GM12878 (cell line): ENCODE results near the gene LMF2. TPM values are rescaled to one million over a fixed set of nuclear protein-coding genes. Genes with fewer than 3 reads are reported as not detected.

ENCODE experiments used
- ATAC-seq: fragments of 200-7000 bp; cut with Tn5 transposase; 3 replicates; pipeline ENCODE4 v1.9.1; 2020; ENCODE audit warnings: mild to moderate bottlenecking, moderate library complexity
- BruUV-seq: library from RNA; stranded (reverse); fragments of 400-500 nt; replicated peaks from 2 replicates; lab custom pipeline; 2021; lab: Mats Ljungman, UMichigan
- CTCF ChIA-PET: fragments of 300-600 bp; sonication (Branson Sonifier 250); formaldehyde crosslinking; extraction: SDS; loops from one replicate; lab custom pipeline; 2021; ENCODE audit warnings: inconsistent platforms; lab: Yijun Ruan, JAX
- POLR2A ChIA-PET: fragments of 350-600 bp; formaldehyde crosslinking; extraction: SDS; loops from one replicate; lab custom pipeline; 2021; ENCODE audit warnings: inconsistent platforms; lab: Charles Lee
- RAD21 ChIA-PET: fragments of 300-600 bp; sonication (Branson Sonifier 250); formaldehyde crosslinking; loops from one replicate; lab custom pipeline; 2023; ENCODE audit warnings: antibody characterized with exemption; ENCODE audit not compliant: unreplicated experiment; lab: Charles Lee
- SMC1A ChIA-PET: fragments of 300-600 bp; sonication (Branson Sonifier 250); formaldehyde crosslinking; loops from one replicate; lab custom pipeline; 2023; ENCODE audit not compliant: unreplicated experiment, uncharacterized antibody; lab: Charles Lee
- DNase-seq: peaks from one replicate; pipeline ENCODE4 v3.0.0-alpha.2; 2011; ENCODE audit warnings: low read depth, low spot score
- FAIRE-seq: peaks from 3 replicates; lab custom pipeline; 2011; peaks lifted over from hg19 to GRCh38; lab: Jason Lieb, UNC
- H2AFZ ChIP-seq: 2 replicates; pipeline ENCODE4 v1.6.0; 2011; ENCODE audit warnings: low read depth, low read length, control low read depth; ENCODE audit not compliant: control insufficient read depth
- H3K27ac ChIP-seq: 2 replicates; pipeline ENCODE4 v1.5.1; 2011; ENCODE audit warnings: control low read depth; ENCODE audit not compliant: control insufficient read depth, insufficient read depth
- H3K27me3 ChIP-seq, 2 experiments: replicated peaks in 1 of 2; 2 replicates each; pipeline versions ENCODE4 v1.6.0 to v1.6.1; 2011; ENCODE audit warnings: low read length in 1 of 2; ENCODE audit not compliant: control insufficient read depth in 2 of 2, insufficient read depth in 2 of 2
- H3K36me3 ChIP-seq, 2 experiments: 2 replicates each; pipeline ENCODE4 v1.5.1; 2011; ENCODE audit warnings: low read length in 1 of 2; ENCODE audit not compliant: control insufficient read depth in 2 of 2, insufficient read depth in 2 of 2
- H3K4me1 ChIP-seq: 2 replicates; pipeline ENCODE4 v1.6.1; 2011; ENCODE audit warnings: mild to moderate bottlenecking, low read length, moderate library complexity, mixed read lengths; ENCODE audit not compliant: control insufficient read depth, insufficient read depth
- H3K4me2 ChIP-seq: 2 replicates; pipeline ENCODE4 v1.6.0; 2011; ENCODE audit warnings: control low read depth; ENCODE audit not compliant: control insufficient read depth, insufficient read depth
- H3K4me3 ChIP-seq: fragments of 200-600 bp; sonication (generic); 2 replicates; pipeline ENCODE4 v1.5.1; 2016
- H3K79me2 ChIP-seq: 2 replicates; pipeline ENCODE4 v1.6.0; 2011; ENCODE audit warnings: low read length; ENCODE audit not compliant: control insufficient read depth, insufficient read depth
- H3K9ac ChIP-seq: 2 replicates; pipeline ENCODE4 v1.8.0; 2011; ENCODE audit warnings: low read length, control low read depth, mixed read lengths; ENCODE audit not compliant: control insufficient read depth, insufficient read depth
- H3K9me3 ChIP-seq: replicated peaks from 3 replicates; pipeline ENCODE4 v1.5.1; 2011; ENCODE audit warnings: mild to moderate bottlenecking, low read length; ENCODE audit not compliant: control insufficient read depth, insufficient read depth
- H4K20me1 ChIP-seq: 2 replicates; pipeline ENCODE4 v1.6.0; 2011; ENCODE audit not compliant: control insufficient read depth, insufficient read depth
- MTA2 ChIP-seq: fragments of 450-650 bp; IDR thresholded peaks from 2 replicates; pipeline ENCODE4 v1.6.1; 2016; ENCODE audit warnings: low read depth, mild to moderate bottlenecking, moderate library complexity
- NFXL1 ChIP-seq: fragments of 450-650 bp; IDR thresholded peaks from 2 replicates; pipeline ENCODE4 v1.6.1; 2017; ENCODE audit warnings: antibody characterized with exemption, mild to moderate bottlenecking, borderline replicate concordance
- TCF3 ChIP-seq: IDR thresholded peaks from 2 replicates; pipeline ENCODE4 v1.6.1; 2012; ENCODE audit warnings: low read depth, mild to moderate bottlenecking, low read length, borderline replicate concordance; ENCODE audit not compliant: insufficient read depth
- ZNF687 ChIP-seq: fragments of 450-650 bp; IDR thresholded peaks from 2 replicates; pipeline ENCODE4 v1.6.1; 2017; ENCODE audit warnings: mild to moderate bottlenecking, moderate library complexity
- WGBS: methylation state at CpG from one replicate; pipeline ENCODE4 v1.1.6; 2016; ENCODE audit warnings: low lambda C conversion rate; ENCODE audit not compliant: insufficient replicate concordance, insufficient coverage; ENCODE audit errors: missing lambda C conversion rate; 5-methylcytosine and 5-hydroxymethylcytosine counted together
- in situ Hi-C: fragments of 300-500 bp; cut with MboI; formaldehyde crosslinking; loops from 9 replicates; pipeline ENCODE4 v1.14.3; 2018; ENCODE audit warnings: mixed read lengths
- intact Hi-C: fragments of 100-400 bp; cut with micrococcal nuclease; formaldehyde crosslinking; loops from one replicate; pipeline ENCODE4 v1.14.2; 2022; ENCODE audit not compliant: unreplicated experiment
- polyA plus RNA-seq, 11 experiments: library from polyadenylated mRNA; depleted of rRNA in 4 of 11; unstranded in 6 of 11; stranded (reverse) in 5 of 11; fragments of >200 nt; fragmentation: Nextera tagmentation in 4 of 11; fragmentation: Illumina TruSeq in 1 of 11; extraction: Ambion mirVana in 4 of 11; extraction: Trizol in 1 of 11; gene quantifications; 1 replicate in 1 of 11; 2 replicates in 10 of 11; pipeline versions ENCODE4 v1.2.1 to v1.2.3, GENCODE V29; 2011 to 2016; ENCODE audit warnings: inconsistent platforms in 2 of 11, missing spikeins in 2 of 11, low read depth in 1 of 11
- total RNA-seq, 4 experiments: library from RNA; depleted of rRNA in 3 of 4; stranded (reverse); fragments of >200 nt in 3 of 4; fragmentation: Illumina TruSeq in 1 of 4; extraction: Trizol in 1 of 4; gene quantifications; 2 replicates each; pipeline versions ENCODE4 v1.2.1 to v1.2.3, GENCODE V29; 2013 to 2021
- TF ChIP-seq, protein P1 (sequence below): IDR thresholded peaks from 2 replicates; pipeline ENCODE4 v1.6.1; 2012; ENCODE audit warnings: improper control_type of control experiment, low read depth, low read length; ENCODE audit not compliant: insufficient replicate concordance
- TF ChIP-seq, protein P2 (sequence below): fragments of 450-650 bp; IDR thresholded peaks from 2 replicates; pipeline ENCODE4 v1.6.1; 2016; ENCODE audit warnings: mild to moderate bottlenecking, moderate library complexity, borderline replicate concordance
- TF ChIP-seq, protein P3 (sequence below), 3 experiments: IDR thresholded peaks in 2 of 3; conservative IDR thresholded peaks in 1 of 3; 2 replicates each; pipeline ENCODE4 v1.5.1; 2011; ENCODE audit warnings: low read depth in 3 of 3, low read length in 3 of 3, mild to moderate bottlenecking in 3 of 3, control low read depth in 2 of 3, moderate library complexity in 2 of 3, inconsistent platforms in 1 of 3, mixed read lengths in 1 of 3; ENCODE audit not compliant: control insufficient read depth in 2 of 3, insufficient read depth in 1 of 3; ENCODE audit errors: extremely low read depth in 1 of 3

LMF2 gene
- total and polyA plus RNA-seq, 10 of the 15 experiments (the other 5 are each of a cell fraction or from before 2014, with no cell fraction given) = 0.08 to 57.5 (median 21.2) TPM

- H3K4me2 ChIP-seq = no peak overlapping the region
- no peak for FAIRE-seq
- TF ChIP-seq, protein P1, sequence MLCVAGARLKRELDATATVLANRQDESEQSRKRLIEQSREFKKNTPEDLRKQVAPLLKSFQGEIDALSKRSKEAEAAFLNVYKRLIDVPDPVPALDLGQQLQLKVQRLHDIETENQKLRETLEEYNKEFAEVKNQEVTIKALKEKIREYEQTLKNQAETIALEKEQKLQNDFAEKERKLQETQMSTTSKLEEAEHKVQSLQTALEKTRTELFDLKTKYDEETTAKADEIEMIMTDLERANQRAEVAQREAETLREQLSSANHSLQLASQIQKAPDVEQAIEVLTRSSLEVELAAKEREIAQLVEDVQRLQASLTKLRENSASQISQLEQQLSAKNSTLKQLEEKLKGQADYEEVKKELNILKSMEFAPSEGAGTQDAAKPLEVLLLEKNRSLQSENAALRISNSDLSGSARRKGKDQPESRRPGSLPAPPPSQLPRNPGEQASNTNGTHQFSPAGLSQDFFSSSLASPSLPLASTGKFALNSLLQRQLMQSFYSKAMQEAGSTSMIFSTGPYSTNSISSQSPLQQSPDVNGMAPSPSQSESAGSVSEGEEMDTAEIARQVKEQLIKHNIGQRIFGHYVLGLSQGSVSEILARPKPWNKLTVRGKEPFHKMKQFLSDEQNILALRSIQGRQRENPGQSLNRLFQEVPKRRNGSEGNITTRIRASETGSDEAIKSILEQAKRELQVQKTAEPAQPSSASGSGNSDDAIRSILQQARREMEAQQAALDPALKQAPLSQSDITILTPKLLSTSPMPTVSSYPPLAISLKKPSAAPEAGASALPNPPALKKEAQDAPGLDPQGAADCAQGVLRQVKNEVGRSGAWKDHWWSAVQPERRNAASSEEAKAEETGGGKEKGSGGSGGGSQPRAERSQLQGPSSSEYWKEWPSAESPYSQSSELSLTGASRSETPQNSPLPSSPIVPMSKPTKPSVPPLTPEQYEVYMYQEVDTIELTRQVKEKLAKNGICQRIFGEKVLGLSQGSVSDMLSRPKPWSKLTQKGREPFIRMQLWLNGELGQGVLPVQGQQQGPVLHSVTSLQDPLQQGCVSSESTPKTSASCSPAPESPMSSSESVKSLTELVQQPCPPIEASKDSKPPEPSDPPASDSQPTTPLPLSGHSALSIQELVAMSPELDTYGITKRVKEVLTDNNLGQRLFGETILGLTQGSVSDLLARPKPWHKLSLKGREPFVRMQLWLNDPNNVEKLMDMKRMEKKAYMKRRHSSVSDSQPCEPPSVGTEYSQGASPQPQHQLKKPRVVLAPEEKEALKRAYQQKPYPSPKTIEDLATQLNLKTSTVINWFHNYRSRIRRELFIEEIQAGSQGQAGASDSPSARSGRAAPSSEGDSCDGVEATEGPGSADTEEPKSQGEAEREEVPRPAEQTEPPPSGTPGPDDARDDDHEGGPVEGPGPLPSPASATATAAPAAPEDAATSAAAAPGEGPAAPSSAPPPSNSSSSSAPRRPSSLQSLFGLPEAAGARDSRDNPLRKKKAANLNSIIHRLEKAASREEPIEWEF = no peak
- TF ChIP-seq, protein P2, sequence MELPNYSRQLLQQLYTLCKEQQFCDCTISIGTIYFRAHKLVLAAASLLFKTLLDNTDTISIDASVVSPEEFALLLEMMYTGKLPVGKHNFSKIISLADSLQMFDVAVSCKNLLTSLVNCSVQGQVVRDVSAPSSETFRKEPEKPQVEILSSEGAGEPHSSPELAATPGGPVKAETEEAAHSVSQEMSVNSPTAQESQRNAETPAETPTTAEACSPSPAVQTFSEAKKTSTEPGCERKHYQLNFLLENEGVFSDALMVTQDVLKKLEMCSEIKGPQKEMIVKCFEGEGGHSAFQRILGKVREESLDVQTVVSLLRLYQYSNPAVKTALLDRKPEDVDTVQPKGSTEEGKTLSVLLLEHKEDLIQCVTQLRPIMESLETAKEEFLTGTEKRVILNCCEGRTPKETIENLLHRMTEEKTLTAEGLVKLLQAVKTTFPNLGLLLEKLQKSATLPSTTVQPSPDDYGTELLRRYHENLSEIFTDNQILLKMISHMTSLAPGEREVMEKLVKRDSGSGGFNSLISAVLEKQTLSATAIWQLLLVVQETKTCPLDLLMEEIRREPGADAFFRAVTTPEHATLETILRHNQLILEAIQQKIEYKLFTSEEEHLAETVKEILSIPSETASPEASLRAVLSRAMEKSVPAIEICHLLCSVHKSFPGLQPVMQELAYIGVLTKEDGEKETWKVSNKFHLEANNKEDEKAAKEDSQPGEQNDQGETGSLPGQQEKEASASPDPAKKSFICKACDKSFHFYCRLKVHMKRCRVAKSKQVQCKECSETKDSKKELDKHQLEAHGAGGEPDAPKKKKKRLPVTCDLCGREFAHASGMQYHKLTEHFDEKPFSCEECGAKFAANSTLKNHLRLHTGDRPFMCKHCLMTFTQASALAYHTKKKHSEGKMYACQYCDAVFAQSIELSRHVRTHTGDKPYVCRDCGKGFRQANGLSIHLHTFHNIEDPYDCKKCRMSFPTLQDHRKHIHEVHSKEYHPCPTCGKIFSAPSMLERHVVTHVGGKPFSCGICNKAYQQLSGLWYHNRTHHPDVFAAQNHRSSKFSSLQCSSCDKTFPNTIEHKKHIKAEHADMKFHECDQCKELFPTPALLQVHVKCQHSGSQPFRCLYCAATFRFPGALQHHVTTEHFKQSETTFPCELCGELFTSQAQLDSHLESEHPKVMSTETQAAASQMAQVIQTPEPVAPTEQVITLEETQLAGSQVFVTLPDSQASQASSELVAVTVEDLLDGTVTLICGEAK = no peak
- TF ChIP-seq, protein P3, sequence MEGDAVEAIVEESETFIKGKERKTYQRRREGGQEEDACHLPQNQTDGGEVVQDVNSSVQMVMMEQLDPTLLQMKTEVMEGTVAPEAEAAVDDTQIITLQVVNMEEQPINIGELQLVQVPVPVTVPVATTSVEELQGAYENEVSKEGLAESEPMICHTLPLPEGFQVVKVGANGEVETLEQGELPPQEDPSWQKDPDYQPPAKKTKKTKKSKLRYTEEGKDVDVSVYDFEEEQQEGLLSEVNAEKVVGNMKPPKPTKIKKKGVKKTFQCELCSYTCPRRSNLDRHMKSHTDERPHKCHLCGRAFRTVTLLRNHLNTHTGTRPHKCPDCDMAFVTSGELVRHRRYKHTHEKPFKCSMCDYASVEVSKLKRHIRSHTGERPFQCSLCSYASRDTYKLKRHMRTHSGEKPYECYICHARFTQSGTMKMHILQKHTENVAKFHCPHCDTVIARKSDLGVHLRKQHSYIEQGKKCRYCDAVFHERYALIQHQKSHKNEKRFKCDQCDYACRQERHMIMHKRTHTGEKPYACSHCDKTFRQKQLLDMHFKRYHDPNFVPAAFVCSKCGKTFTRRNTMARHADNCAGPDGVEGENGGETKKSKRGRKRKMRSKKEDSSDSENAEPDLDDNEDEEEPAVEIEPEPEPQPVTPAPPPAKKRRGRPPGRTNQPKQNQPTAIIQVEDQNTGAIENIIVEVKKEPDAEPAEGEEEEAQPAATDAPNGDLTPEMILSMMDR (IDR thresholded peaks at IDR 0.05 in 2 of 3, conservative IDR thresholded peaks at IDR 0.05 in 1 of 3; ENCODE audit: control insufficient read depth in 2 of 3, extremely low read depth in 1 of 3, insufficient read depth in 1 of 3, low read depth in 3 of 3, low read length in 3 of 3) = no peak
- TF ChIP-seq ZNF687 (no peak), NFXL1 (no peak), TCF3 (no peak), MTA2 (no peak)
These were observed 11.1 kb upstream of the LMF2 start for GRCh38 chr22:50518606-50519005.

More at GRCh38 chr22:50518606-50519005, 11.1 kb upstream of the LMF2 start:
- no peaks in the 10 kb centered on the region for H3K4me1 ChIP-seq
- H3K9ac ChIP-seq = no peak overlapping the region
- BruUV-seq = no TSS peak
- SMC1A ChIA-PET = no interaction called here
- no peaks in the 10 kb centered on the region for H3K9me3 ChIP-seq
- peaks cover 10 to 47% of the 10 kb centered on the region in 2 experiments; a peak in 3 of 4 replicates for H3K36me3 ChIP-seq
- POLR2A ChIA-PET = interaction anchor here (1.2 kb wide), 1 partner anchor 47 kb away, joined by 3 read pairs; no protein-coding TSS in a partner anchor
- H4K20me1 ChIP-seq = no peaks in the 10 kb centered on the region
- WGBS = over 99% methylated on average over 7 of the region's 7 CpGs
- RAD21 ChIA-PET = no interaction called here
- H2AFZ ChIP-seq = no peak overlapping the region
- in situ Hi-C loops (no loop called here), intact Hi-C loops (no loop called here)
- H3K27me3 ChIP-seq = no peaks in the 10 kb centered on the region
- peaks cover 10% of the 10 kb centered on the region for H3K79me2 ChIP-seq
- ATAC-seq (no peak), DNase-seq (no peak)
- CTCF ChIA-PET = interaction anchor here (0.6 kb wide), 1 partner anchor 100 kb away, joined by 3 read pairs; no protein-coding TSS in a partner anchor
- H3K27ac ChIP-seq = no peak overlapping the region
- no peak overlapping the region for H3K4me3 ChIP-seq
